Neural cell (in vitro differentiated cells): ENCODE data around the gene IQCB1. TPM values are rescaled to one million over a fixed set of nuclear protein-coding genes. Genes with fewer than 3 reads are reported as not detected.

Experiments
- H2AFZ ChIP-seq: fragments of 200-600, 300-800 bp; sonication (generic), shearing (Covaris generic); 2 replicates; pipeline ENCODE4 v1.6.0; 2014; ENCODE audit warnings: low read depth, mild to moderate bottlenecking, antibody characterized with exemption, low read length, moderate library complexity
- H3F3A ChIP-seq: fragments of 200-600 bp; shearing (Covaris generic); 2 replicates; pipeline ENCODE4 v1.6.1; 2016; ENCODE audit warnings: mild to moderate bottlenecking, moderate library complexity, mixed read lengths, antibody characterized with exemption, low read length; ENCODE audit not compliant: insufficient read depth, poor library complexity, severe bottlenecking
- H3K27ac ChIP-seq: fragments of 200-600, 300-800 bp; sonication (generic), shearing (Covaris generic); 2 replicates; pipeline ENCODE4 v1.5.1; 2014; ENCODE audit warnings: mild to moderate bottlenecking, low read length, moderate library complexity
- H3K27me3 ChIP-seq: fragments of 300-800, 200-600 bp; sonication (generic), shearing (Covaris generic); 2 replicates; pipeline ENCODE4 v1.6.0; 2014; ENCODE audit warnings: mild to moderate bottlenecking, low read depth, low read length, moderate library complexity; ENCODE audit not compliant: insufficient read depth
- H3K36me3 ChIP-seq: fragments of 300-800, 200-600 bp; sonication (generic), shearing (Covaris generic); 2 replicates; pipeline ENCODE4 v1.5.1; 2014; ENCODE audit warnings: mild to moderate bottlenecking, antibody characterized with exemption, low read length, moderate library complexity; ENCODE audit not compliant: insufficient read depth
- H3K4me2 ChIP-seq: fragments of 300-800, 200-600 bp; sonication (generic), shearing (Covaris generic); 2 replicates; pipeline ENCODE4 v1.6.0; 2014; ENCODE audit warnings: mild to moderate bottlenecking, low read length
- H3K4me3 ChIP-seq: fragments of 300-800, 200-600 bp; sonication (generic), shearing (Covaris generic); 2 replicates; pipeline ENCODE4 v1.5.1; 2014; ENCODE audit warnings: mild to moderate bottlenecking, low read length, moderate library complexity
- H3K79me2 ChIP-seq: fragments of 200-600 bp; shearing (Covaris generic); replicated peaks from 2 replicates; pipeline ENCODE4 v1.6.0; 2014; ENCODE audit warnings: mild to moderate bottlenecking, low read length, moderate library complexity; ENCODE audit not compliant: insufficient read depth
- H3K9ac ChIP-seq: fragments of 300-800, 200-600 bp; sonication (generic), shearing (Covaris generic); 2 replicates; pipeline ENCODE4 v1.6.1; 2016; ENCODE audit warnings: mild to moderate bottlenecking, low read length, mixed read lengths
- H3K9me2 ChIP-seq: fragments of 200-600 bp; shearing (Covaris generic); 2 replicates; pipeline ENCODE4 v1.6.1; 2016; ENCODE audit warnings: mild to moderate bottlenecking, low read length, mixed read lengths; ENCODE audit not compliant: insufficient read depth
- H3K9me3 ChIP-seq: fragments of 200-600, 300-800 bp; sonication (generic), shearing (Covaris generic); 2 replicates; pipeline ENCODE4 v1.6.1; 2016; ENCODE audit warnings: mild to moderate bottlenecking, mixed run types, low read length, moderate library complexity, mixed read lengths
- H4K20me1 ChIP-seq: fragments of 200-600 bp; shearing (Covaris generic); 2 replicates; pipeline ENCODE4 v1.6.1; 2016; ENCODE audit warnings: mild to moderate bottlenecking, mixed run types; ENCODE audit not compliant: insufficient read depth
- EP300 ChIP-seq: fragments of 450-650 bp; conservative IDR thresholded peaks from 2 replicates; pipeline ENCODE4 v1.6.1; 2014; ENCODE audit warnings: antibody characterized with exemption, mild to moderate bottlenecking, moderate library complexity; ENCODE audit not compliant: poor library complexity, severe bottlenecking
- EZH2 ChIP-seq: fragments of 200-600, 300-800 bp; shearing (Covaris generic), sonication (generic); IDR thresholded peaks from 2 replicates; pipeline ENCODE4 v1.6.1; 2014; ENCODE audit warnings: antibody characterized with exemption, low read length, borderline replicate concordance, mild to moderate bottlenecking; ENCODE audit not compliant: insufficient read depth, poor library complexity, severe bottlenecking
- MXI1 ChIP-seq: fragments of 450-650 bp; conservative IDR thresholded peaks from 2 replicates; pipeline ENCODE4 v1.6.1; 2014; ENCODE audit warnings: antibody characterized with exemption, mild to moderate bottlenecking; ENCODE audit not compliant: poor library complexity, severe bottlenecking
- POLR2AphosphoS5 ChIP-seq: IDR thresholded peaks from 2 replicates; pipeline ENCODE4 v1.6.1; 2012
- RAD21 ChIP-seq: fragments of 450-650 bp; conservative IDR thresholded peaks from 2 replicates; pipeline ENCODE4 v1.6.1; 2014; ENCODE audit warnings: antibody characterized with exemption, mild to moderate bottlenecking, moderate library complexity
- SMC3 ChIP-seq: fragments of 450-650 bp; conservative IDR thresholded peaks from 2 replicates; pipeline ENCODE4 v1.6.1; 2014; ENCODE audit warnings: antibody characterized with exemption, mild to moderate bottlenecking, moderate library complexity; ENCODE audit not compliant: poor library complexity
- TAF1 ChIP-seq: IDR thresholded peaks from 2 replicates; pipeline ENCODE4 v1.6.1; 2012; ENCODE audit warnings: low read depth
- polyA plus RNA-seq: library from polyadenylated mRNA; depleted of rRNA; stranded (reverse); fragments of >200 nt; gene quantifications from 2 replicates; pipeline ENCODE4 v1.2.3, GENCODE V29; 2014
- TF ChIP-seq, protein P1 (sequence below): fragments of 450-650 bp; IDR thresholded peaks from 2 replicates; pipeline ENCODE4 v1.5.1; 2014; ENCODE audit warnings: antibody characterized with exemption, mild to moderate bottlenecking, moderate library complexity; ENCODE audit not compliant: poor library complexity, severe bottlenecking
- TF ChIP-seq, protein P2 (sequence below): IDR thresholded peaks from 2 replicates; pipeline ENCODE4 v1.6.1; 2012; ENCODE audit warnings: borderline replicate concordance

The IQCB1 gene
- polyA plus RNA-seq, 1 donor from 2014 or later = 50.2 TPM

DNA sequence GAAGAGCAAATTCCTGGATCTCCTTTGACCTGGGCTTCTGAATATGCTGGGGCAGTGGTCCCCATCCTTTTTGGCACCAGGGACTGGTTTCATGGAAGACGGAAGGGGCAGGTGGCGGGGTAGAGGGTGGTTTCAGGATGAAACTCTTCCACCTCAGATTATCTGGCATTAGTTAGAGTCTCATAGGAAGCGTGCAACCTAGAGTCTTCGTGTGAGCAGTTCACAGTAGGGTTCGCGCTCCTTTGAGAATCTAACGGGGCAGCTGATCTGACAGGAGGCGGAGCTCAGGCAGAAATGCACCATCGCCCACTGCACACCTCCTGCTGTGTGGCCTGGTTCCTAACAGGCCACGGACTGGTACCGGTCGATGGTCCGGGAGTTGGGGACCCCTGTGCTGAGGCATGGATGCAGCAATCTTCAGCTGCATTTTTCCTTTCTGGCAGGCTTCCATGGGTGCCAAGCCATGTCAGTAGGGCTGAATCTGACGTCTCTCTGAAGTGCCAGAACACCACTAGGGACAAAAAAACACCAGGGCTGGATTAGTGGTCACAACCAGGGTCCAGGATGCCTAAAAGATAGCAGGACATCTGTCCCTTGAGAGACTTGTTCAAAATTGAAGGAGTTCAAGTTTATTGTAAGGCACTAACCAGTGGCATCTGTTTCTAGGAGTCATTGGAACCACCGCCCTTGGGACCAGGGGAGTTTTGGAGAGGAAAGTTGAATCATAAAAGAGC lies 76.9 kb downstream of the IQCB1 start:
- Histone ChIP-seq H4K20me1 (no peaks in the 10 kb centered on the region), H3K79me2 (no peaks in the 10 kb centered on the region), H2AFZ (no peak overlapping the region), H3K9me2 (no peaks in the 10 kb centered on the region), H3K27ac (no peak overlapping the region), H3K27me3 (no peaks in the 10 kb centered on the region), H3K4me3 (no peak overlapping the region), H3K9ac (no peak overlapping the region), H3K36me3 (no peaks in the 10 kb centered on the region), H3F3A (no peaks in the 10 kb centered on the region), H3K4me2 (no peak overlapping the region), H3K9me3 (no peaks in the 10 kb centered on the region)
- TF ChIP-seq, protein P1, sequence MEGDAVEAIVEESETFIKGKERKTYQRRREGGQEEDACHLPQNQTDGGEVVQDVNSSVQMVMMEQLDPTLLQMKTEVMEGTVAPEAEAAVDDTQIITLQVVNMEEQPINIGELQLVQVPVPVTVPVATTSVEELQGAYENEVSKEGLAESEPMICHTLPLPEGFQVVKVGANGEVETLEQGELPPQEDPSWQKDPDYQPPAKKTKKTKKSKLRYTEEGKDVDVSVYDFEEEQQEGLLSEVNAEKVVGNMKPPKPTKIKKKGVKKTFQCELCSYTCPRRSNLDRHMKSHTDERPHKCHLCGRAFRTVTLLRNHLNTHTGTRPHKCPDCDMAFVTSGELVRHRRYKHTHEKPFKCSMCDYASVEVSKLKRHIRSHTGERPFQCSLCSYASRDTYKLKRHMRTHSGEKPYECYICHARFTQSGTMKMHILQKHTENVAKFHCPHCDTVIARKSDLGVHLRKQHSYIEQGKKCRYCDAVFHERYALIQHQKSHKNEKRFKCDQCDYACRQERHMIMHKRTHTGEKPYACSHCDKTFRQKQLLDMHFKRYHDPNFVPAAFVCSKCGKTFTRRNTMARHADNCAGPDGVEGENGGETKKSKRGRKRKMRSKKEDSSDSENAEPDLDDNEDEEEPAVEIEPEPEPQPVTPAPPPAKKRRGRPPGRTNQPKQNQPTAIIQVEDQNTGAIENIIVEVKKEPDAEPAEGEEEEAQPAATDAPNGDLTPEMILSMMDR = no peak
- TF ChIP-seq RAD21 (no peak), EZH2 (no peak)

DNA sequence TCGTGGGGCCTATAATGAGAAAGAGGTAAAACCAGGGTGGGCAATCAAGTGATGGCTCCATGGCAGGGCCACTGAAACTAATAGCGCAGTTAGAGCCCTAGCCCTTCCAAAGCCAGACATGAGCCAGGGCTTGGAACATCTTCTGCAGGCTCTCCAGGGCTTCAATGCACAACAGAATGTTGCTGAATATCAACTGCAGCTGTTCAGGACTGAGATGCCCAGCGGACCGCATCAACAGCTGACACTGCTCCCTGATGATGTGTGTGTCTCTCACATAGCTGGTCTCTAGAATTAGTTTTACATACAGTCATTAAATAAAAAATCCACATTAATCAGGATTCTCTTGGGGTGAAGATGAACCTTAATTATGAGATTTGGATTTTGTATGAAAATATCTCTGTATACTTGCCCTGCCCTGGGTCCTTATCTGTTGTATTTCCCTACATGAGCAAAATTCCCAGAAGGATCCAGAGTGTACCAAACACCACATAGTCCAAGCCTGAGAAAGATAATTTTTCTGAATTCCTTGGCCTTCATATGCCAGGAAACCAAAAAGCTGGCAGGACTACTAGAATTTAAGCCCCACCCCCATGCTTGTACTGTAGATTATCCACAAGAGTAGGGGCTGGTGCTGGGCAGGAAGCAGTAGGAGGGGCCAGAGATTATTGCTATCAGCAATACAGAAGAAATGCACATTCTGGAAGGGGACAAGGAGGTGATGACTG lies 77.6 kb downstream of the IQCB1 start:
- Histone ChIP-seq H3K36me3 (no peaks in the 10 kb centered on the region), H3F3A (no peaks in the 10 kb centered on the region), H4K20me1 (no peaks in the 10 kb centered on the region), H2AFZ (no peak overlapping the region), H3K9ac (no peak overlapping the region), H3K9me3 (no peaks in the 10 kb centered on the region), H3K27me3 (no peaks in the 10 kb centered on the region), H3K27ac (no peak overlapping the region), H3K4me3 (no peak overlapping the region), H3K4me2 (no peak overlapping the region), H3K79me2 (no peaks in the 10 kb centered on the region), H3K9me2 (no peaks in the 10 kb centered on the region)
- no peak for TF ChIP-seq MXI1
- TF ChIP-seq, protein P2, sequence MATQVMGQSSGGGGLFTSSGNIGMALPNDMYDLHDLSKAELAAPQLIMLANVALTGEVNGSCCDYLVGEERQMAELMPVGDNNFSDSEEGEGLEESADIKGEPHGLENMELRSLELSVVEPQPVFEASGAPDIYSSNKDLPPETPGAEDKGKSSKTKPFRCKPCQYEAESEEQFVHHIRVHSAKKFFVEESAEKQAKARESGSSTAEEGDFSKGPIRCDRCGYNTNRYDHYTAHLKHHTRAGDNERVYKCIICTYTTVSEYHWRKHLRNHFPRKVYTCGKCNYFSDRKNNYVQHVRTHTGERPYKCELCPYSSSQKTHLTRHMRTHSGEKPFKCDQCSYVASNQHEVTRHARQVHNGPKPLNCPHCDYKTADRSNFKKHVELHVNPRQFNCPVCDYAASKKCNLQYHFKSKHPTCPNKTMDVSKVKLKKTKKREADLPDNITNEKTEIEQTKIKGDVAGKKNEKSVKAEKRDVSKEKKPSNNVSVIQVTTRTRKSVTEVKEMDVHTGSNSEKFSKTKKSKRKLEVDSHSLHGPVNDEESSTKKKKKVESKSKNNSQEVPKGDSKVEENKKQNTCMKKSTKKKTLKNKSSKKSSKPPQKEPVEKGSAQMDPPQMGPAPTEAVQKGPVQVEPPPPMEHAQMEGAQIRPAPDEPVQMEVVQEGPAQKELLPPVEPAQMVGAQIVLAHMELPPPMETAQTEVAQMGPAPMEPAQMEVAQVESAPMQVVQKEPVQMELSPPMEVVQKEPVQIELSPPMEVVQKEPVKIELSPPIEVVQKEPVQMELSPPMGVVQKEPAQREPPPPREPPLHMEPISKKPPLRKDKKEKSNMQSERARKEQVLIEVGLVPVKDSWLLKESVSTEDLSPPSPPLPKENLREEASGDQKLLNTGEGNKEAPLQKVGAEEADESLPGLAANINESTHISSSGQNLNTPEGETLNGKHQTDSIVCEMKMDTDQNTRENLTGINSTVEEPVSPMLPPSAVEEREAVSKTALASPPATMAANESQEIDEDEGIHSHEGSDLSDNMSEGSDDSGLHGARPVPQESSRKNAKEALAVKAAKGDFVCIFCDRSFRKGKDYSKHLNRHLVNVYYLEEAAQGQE = no peak
- TF ChIP-seq EP300 = no peak
- no peak for TF ChIP-seq RAD21
- no peak for TF ChIP-seq TAF1
- TF ChIP-seq POLR2AphosphoS5 = no peak
- no peak for TF ChIP-seq SMC3
- TF ChIP-seq EZH2 = no peak
- TF ChIP-seq, protein P1 = no peak
